HG02981 (cell line): Measurements from ENCODE around the gene PRM3.

Experiments
- ATAC-seq: cut with Tn5 transposase; IDR thresholded peaks from one replicate; pipeline ENCODE4 v1.9.1; 2021; ENCODE audit warnings: mild to moderate bottlenecking, moderate library complexity; ENCODE audit not compliant: unreplicated experiment

The PRM3 gene

DNA sequence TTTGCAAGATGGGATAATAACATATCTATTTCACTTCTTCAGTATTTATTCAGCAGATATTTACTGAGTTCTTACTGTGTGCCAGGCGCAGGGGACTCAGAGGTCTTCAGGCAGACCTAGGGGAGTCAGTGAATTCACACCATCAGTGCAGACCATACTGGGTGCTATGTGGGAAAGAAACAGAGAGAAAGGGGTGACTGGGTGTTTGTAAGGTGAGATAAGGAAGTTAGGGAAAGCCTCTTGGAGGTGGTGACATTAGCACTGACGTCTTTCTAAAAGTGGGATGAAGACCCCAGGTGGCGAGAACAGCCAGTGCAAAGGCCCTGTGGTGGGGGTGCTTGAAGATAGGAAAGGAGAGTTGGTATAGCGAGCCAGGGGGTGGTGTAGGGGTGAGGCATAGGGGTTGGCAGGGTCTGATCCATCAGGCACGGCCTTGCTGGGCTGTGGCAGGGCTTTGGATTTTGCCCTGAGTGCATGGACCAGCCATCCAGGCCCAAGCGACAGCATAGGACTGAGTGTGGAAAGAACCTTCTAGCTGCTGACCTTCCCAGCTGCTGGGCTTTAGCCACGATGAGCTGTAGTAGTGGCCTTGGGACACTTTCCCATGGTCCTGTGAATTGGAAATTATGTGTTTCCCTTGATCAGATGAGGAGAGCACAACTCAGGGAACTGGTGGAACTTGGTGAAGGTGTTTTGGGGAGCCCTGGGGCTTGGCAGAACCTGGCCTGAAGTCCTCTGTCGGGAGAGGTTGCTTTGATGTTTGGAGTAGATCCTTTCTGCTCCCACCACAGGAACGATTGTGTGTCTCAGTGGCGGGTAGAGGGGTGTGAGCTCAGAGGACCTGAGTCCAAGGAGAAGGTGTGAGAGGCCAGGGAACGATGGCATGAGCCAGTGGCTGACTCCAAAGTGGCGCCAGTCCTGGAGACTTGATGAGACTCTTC lies 13.5 kb downstream of the PRM3 start:
- no peak for ATAC-seq

DNA sequence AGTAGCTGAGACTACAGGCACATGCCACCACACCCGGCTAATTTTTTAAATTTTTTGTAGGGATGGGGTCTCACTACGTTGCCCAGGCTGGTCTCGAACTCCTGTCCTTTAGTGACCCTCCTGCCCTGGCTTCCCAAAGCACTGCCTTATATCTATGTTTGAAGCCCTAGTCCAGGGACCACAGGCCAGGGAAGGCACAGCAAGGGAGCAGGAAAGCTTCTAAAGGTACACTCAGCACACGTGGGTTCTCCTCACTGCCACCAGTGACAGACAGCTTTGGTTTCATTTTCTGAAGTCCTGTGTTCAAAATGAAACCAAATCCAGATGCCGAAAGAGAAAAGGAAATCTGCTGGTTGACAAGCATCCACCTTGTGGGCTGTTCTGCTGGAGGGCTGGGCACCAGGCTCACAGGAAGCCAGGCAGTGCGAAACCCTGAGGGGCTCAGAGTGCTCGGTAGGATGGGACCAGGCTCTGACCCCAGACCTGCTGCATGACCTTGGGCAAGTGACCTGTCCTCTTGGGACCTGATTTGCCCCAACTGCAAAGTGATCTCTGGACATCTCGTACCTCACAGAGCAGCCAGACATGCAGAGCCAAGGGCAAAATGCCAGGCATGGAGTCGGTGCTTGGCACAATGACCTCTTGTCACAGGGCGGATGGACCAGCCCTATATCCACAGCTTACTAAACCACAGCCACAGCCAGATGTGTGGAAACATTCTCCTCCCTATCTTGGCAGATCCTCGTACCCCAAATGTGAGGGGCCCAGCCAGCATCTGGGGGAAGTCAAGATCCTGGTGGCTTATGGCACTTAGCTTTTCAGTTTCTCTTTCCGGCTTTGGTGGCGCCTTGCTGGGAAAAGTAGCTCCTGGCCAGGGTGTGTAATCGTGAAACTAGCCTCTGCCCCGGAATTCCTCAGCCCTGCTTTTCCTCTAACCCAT lies 14.6 kb downstream of the PRM3 start:
- ATAC-seq, result no peak

DNA sequence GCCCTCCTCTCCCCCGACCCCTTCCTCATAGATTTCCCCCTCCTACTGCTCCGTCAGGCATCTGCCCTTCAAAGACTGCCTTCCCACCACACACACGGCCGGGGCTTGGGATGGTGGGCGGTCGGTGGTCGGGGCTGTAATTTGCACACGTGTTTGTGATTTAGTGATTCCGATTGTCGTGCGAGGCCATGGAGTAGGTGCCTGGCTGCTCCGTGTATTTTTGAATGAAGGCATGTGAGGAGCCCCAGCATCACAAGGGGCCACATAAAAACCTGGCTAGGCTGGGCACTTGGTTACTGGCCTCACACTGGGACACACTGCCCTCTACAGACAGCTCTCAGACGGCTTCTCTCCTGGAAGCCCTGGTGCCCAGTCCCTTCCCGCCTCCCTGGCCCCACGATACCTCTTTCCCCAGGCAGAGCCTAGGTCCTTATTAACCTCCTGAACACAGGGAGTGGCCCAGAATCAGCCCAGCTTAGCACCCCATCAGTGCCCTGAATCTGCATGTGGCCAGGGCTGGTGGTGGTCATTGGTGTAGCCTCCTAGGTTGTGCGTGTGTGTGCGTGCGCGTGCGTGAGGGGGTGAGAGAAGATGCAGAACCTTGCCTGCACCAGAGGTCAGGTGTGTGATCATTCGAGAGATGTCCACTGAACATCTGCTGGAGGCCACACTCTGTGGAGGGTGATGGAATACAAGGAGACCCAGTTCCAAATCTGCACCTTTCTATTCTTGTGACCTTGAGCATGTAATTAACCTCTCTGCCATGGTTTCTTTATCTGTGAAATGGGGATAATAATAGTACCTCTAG lies 16.1 kb downstream of the PRM3 start:
- ATAC-seq, result no peak

DNA sequence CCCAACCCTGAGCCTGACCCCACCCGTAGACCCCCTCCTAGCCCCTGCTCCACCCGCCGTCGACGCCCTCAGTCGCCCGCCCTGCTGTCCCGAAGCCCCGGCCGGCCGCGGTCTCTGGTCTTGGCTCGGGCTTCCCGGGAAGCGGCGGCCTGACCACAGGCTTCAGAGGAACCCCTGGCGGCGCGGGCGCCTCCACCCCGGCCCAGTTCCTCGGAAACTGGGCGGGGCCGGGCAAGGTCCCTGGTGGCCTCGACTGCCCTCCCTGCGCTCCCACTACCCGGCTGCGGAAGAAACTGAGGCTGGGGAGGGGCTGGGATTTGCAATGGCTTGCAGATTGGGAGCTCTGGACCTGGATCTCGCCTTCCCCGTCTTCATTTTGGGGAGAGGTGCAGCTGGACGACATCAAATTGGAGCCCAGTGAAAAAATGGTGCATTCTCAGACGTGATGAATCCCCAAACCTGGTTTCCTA lies 16.7 kb downstream of the PRM3 start:
- ATAC-seq, result no peak

DNA sequence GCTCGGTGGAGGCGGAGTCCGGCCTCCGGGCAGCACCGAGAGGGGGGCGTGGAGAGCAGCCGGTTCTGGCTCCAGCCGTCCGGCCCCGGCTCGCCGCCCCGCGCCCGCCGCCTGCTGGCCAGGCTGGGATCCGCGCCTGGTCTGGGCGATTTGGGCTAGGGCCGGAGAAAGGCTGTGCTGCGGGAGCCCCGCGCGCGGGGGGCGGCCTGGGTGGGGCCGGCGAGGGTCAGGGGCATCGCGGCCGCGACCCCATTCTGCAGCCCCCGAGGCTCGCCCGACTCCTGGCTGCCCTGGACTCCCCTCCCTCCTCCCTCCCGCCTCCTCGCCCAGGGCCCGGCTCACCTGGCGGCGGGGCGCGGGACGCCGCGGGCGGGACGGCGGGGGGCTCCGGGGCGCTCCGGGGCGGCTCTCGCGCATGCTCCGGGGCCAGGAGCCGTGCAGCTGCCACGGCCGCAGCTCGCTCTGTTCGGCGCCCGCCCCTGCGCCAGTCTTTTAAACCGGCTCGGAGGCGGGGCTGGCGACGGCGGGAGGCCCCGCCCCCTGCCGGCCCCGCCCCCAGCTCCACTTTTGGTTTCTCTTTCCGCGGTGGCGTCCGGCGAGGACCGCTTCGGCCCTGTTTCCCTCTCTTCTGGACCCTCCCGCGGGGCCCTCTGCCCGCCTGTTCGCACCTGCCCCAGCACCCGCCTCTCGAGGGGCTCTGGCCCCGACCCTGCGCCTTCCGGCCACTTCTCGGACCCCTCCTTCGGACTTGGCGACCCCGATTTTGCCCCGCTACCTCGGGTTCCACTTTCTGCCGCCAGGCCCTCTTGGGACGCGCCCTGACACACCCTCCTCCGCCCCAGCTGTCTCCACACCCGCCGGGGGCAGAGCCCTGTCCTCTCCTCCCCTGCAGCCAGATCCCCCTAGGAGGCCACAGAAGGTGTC lies 17.4 kb downstream of the PRM3 start, which contains the start of gene SOCS1:
SOCS1 (minus strand) TSS at position 468 of the 924 bp plus-strand sequence. CDS start 726 bp downstream, outside the sequence.
- peak; percentile 49 for ATAC-seq

DNA sequence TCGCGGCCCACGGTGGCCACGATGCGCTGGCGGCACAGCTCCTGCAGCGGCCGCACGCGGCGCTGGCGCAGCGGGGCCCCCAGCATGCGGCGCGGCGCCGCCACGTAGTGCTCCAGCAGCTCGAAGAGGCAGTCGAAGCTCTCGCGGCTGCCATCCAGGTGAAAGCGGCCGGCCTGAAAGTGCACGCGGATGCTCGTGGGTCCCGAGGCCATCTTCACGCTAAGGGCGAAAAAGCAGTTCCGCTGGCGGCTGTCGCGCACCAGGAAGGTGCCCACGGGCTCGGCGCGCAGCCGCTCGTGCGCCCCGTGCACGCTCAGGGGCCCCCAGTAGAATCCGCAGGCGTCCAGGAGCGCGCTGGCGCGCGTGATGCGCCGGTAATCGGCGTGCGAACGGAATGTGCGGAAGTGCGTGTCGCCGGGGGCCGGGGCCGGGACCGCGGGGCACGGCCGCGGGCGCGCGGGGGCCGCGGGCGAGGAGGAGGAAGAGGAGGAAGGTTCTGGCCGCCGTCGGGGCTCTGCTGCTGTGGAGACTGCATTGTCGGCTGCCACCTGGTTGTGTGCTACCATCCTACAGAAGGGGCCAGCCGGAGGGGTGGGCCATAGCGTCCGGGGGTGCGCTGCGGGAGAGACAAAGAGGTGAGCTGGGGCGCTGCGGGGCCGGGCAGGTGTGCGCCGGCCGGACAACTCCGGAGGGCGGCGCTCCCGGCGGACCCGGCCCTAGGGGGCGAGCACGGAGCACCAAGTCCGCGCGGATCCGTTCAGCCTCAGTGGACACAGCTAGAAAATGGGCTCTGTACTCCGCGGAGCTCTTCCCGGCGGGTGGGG lies 18.3 kb downstream of the PRM3 start:
- ATAC-seq, result no peak

DNA sequence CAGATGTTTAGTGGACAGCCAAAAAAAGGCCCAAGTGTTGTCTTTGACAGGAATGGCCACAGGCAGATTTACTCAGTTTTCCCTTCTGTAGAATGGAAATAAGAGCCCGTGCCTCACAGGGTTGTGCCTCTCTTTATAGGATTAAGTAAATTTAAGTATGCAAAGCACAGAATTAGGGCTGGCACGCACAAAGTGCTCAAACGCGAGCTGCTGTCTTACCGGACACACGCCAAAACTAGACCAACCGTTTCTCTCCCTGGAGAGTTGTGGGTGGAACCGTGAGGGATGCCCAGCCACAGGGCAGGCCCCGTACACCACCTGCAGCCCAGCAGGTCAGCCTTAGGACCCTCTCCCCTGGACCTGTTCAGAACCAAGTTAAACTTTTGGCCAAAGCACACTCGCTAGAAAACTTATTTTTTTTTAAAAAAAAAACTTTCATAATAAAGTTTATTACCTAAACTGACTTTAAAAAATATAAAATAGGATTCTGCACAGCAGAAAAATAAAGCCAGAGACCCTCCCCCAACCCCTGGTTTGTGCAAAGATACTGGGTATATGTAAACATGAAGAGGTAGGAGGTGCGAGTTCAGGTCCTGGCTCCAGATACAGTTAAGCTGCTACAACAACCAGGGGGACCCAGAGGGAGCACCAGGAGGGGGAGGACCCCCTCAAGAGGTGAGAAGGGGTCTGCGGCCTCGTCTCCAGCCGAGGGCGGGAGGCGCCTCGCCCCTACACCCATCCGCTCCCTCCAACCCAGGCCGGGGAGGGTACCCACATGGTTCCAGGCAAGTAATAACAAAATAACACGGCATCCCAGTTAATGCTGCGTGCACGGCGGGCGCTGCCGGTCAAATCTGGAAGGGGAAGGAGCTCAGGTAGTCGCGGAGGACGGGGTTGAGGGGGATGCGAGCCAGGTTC lies 19.2 kb downstream of the PRM3 start:
- ATAC-seq, result no peak

DNA sequence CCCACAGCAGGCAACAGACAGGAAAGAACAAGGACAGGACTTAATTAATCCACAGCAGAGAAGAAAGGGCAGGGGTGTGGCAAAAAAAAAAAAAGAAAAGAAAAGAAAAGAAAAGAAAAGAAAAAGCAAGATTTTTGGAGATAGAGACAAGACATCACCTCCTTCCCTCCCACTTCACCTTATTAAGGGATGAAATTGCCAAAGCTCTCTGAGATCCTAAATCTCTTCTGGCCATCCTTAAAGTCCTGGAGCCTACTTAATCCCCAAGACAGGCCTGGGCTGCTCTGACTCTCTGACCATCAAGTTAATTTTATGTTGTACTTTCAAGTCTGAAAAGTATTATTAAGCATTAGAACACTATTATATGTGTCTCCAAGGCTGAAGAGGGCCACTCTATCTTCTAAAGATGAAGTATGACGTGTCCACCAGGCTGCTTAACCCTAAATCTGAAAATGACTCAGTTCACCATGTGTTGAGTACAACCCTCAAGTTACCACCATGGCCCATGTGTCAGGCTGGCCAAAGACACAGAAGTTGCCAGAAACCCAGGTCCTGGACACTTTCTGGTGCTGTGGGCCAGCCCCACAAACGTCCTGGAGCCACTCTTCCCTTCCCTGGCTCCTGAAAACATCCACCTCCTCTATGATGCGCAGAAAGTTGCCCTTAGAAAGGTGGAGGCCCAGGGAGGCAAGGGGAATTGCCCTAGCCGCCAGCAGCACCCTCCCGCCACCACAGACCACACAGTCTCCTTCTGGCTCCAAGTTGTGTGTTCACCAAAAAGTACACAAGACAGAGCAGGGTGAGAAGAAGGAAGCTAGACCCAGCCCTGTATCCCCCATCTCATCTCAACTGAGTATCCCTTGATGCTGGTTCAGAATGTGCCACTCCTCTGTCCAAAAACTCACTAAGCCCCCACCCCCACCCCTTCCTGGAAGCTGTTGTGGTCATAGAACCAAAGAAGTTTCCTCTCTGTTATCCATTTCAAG lies 20.1 kb downstream of the PRM3 start:
- no peak for ATAC-seq

DNA sequence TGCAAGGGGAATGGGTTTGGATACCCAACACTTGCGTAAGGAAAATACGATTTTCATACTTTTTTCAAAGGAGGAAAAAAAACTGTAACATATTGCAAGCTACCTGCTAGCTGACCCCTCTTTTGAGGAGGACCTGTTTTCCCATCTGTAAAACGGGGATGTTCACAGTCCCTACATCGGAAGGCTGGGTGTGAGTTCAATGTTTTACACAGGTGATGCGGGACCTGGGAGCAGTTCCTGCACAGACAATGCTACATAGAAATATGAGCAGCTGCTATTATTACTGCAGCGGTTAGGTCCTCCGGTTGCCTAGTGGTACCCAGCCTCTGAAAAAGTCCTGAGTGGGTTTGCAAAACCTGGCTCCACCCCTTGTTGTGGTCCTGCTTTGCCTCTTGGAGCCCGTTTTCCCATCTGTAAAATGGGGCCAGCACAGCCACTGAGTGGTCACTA lies 20.9 kb downstream of the PRM3 start:
- ATAC-seq, result no peak

DNA sequence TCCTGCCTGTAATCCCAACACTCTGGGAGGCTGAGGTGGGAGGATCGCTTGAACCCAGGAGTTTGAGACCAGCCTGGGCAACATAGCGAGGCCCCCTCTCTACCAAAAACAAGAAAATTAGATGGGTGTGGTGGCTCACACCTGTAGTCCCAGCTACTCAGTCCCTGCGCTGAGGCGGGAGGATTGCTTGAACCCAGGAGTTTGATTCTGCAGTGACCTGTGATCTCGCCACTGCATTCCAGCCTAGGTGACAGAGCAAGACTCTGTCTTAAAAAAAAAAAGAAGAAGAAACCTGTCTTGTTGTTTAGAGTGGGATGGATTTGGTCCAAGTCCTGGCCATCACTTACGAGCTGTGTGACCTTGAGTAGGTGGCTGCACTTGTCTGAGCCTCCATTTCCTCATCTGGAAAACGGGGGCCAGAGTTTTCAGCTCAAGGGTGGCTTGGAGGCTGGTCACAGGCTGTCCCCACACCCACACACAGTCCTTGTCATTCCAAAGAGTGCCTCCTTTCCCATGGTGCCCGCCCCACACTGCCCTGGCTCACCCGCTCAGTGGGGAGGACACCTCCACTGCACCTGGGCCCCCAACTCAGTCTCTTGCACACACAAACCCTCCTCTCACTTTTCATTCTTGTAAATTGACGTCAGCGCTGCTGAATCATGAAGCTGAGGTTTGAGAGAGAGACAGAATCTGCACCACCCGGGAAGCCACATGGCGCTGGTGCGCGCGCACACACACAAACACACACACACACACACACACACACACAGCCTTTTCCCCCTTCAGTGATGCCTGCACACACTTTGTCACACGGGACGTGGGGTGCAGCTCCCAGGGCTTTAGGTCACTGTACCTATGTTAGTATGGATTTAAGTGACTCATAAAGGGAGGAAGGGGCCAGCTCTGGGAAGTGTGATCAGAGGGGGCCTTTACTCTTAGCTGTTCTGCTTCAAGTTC lies 21.6 kb downstream of the PRM3 start:
- ATAC-seq, result no peak

DNA sequence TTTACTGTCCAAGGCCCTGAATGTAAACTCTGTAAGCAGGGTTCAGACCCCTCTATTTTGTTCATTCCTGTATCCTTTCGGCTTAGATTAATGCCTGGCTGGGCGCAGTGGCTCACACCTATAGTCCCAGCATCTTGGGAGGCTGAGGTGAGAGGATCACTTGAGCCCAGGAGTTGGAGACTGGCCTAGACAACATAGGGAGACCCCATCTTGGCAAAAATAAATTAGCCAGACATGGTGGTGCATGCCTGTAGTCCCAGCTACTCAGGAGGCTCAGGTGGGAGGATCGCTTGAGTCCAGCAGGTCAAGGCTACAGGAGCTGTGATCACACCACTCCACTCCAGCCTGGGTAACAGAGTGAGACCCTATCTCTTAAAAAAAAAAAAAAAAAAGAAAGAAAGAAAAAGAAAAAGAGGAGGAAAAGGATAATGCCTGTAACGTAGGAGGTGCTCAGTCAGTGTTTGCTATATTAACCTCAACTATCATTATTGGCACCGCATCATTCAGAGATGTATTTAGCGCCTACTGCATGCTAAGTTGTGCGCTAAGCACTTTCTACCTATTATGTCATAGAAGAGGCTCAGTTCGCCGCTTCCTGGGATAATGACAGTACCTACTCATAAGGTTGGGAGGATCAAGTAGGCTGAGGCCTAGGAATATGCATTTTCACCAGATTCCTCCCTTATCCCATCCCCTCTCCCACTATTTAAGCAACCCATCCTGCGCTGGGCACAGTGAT lies 22.5 kb downstream of the PRM3 start:
- no peak for ATAC-seq

DNA sequence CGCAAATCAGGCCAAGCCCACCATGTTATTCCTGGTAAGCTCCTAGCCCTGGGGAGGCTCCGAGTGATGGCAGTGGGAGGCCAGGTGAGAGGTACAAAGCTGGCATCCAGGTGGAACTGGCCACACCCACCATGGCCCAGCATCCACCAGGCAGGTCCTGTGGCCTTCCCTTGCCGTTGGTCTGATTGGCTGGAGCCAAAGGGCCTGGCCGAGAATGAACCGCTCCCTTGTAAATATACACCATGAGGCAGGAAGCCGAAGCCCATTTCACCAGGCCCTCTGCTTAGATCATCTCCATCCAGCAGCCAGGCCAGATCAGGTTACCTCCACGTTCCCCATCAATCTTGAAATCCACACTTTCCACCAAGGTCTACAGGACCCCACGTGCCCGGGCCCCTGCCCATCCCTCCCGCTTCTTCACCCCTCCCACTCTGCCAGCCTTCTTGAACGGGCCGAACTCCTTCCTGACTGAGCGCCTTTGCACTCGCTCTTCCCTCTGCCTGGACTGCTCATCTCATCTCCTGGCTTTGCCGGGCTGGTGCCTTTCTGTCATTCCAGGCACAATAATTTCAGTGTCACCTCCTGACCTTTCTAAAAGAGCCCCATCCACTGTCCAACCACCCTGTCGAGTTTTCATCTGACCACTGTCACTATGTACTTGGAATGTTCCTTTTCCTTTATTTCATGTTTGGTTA lies 23.2 kb downstream of the PRM3 start:
- ATAC-seq, result no peak

DNA sequence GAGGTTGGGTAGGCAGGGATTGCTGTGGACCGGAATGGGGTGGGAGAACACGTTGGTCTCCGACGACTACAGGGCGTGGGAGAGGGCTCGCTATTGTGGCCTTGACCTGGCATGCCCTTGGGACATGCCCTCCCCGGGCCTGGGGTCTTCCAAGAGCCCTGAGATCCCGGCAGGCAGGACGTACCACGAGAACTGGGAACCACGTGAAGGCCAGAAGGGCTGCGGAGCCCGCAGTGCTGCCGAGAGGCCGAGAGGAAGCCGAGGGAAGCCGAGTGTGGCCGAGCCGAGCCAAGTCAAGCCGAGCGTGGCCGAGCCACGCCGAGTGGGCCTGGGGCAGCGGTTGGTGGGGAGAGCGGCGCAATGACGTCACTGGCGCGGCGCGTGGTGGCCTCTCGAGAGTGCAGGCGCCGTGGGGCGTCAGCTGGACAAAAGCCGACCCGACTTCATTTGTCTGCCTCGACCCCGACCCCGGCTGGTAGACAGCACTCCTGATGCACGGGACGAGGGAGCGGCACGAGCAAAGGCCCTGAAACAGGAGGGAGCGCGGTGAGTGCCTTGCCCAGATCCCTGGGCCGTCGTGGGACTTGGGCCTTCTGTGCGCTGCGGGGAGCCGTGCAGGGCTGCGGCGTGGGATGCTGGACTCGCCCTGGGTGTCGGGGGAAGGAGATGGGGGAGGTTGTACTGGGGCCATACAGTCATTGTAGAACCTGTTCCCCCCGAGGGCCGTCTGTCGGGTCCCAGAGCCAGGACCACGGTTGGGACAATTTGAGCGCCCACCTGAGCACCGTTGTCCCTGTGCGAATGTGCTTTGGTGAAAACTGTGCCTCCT lies 24.0 kb downstream of the PRM3 start:
- no peak for ATAC-seq
